ENCODE results near the gene NOS1.

The NOS1 gene

GRCh38 chr12:117339104-117339503, 22.3 kb downstream of the NOS1 start:
- DNase-seq (ENCODE audit: low read depth, low spot score), result no peak
- in situ Hi-C loops (cut with HindIII; ENCODE audit: low sequenced_read_pairs), result no loop called here
- no peak for TF ChIP-seq CTCF (IDR thresholded peaks at IDR 0.05; ENCODE audit: low read depth, low read length)
- no peak overlapping the region for H3K4me3 ChIP-seq (ENCODE audit: low read depth, low read length)

GRCh38 chr12:117334855-117335587, 26.4 kb downstream of the NOS1 start:
- TF ChIP-seq CTCF (IDR thresholded peaks at IDR 0.05; ENCODE audit: low read depth, low read length), result no peak
- H3K4me3 ChIP-seq (ENCODE audit: low read depth, low read length), result no peak overlapping the region
- no peak for DNase-seq (ENCODE audit: low read depth, low spot score)

GRCh38 chr12:117334051-117334450, 27.4 kb downstream of the NOS1 start:
- no peak for TF ChIP-seq CTCF (IDR thresholded peaks at IDR 0.05; ENCODE audit: low read depth, low read length)

More at GRCh38 chr12:117334855-117335587, 26.4 kb downstream of the NOS1 start:
- in situ Hi-C loops (cut with HindIII; ENCODE audit: low sequenced_read_pairs), result no loop called here

GRCh38 chr12:117333331-117333881, 28.0 kb downstream of the NOS1 start:
- DNase-seq (ENCODE audit: low read depth, low spot score), result no peak
- H3K4me3 ChIP-seq (ENCODE audit: low read depth, low read length), result no peak overlapping the region
- no peak for TF ChIP-seq CTCF (IDR thresholded peaks at IDR 0.05; ENCODE audit: low read depth, low read length)
- in situ Hi-C loops (cut with HindIII; ENCODE audit: low sequenced_read_pairs), result no loop called here

More at GRCh38 chr12:117334051-117334450, 27.4 kb downstream of the NOS1 start:
- no peak overlapping the region for H3K4me3 ChIP-seq (ENCODE audit: low read depth, low read length)
- DNase-seq (ENCODE audit: low read depth, low spot score), result no peak
- in situ Hi-C loops (cut with HindIII; ENCODE audit: low sequenced_read_pairs), result no loop called here

- no peak for DNase-seq (ENCODE audit: low read depth, low spot score)
- H3K4me3 ChIP-seq (ENCODE audit: low read depth, low read length), result no peak overlapping the region
- in situ Hi-C loops (cut with HindIII; ENCODE audit: low sequenced_read_pairs), result no loop called here
- TF ChIP-seq CTCF (IDR thresholded peaks at IDR 0.05; ENCODE audit: low read depth, low read length), result no peak
Measured at GRCh38 chr12:117331691-117332090, 29.7 kb downstream of the NOS1 start.

GRCh38 chr12:117330441-117331113, 30.8 kb downstream of the NOS1 start:
- no peak overlapping the region for H3K4me3 ChIP-seq (ENCODE audit: low read depth, low read length)
- no peak for TF ChIP-seq CTCF (IDR thresholded peaks at IDR 0.05; ENCODE audit: low read depth, low read length)
- in situ Hi-C loops (cut with HindIII; ENCODE audit: low sequenced_read_pairs), result no loop called here
- no peak for DNase-seq (ENCODE audit: low read depth, low spot score)
